CD4-positive, CD25-positive, alpha-beta regulatory T cell (primary cell): Measurements from ENCODE around the gene ADGRE2. TPM values are rescaled to one million over a fixed set of nuclear protein-coding genes. Genes with fewer than 3 reads are reported as not detected.

ENCODE experiments used
- ATAC-seq, 2 donors: fragments of 150-1000 bp; cut with Tn5 transposase; one replicate each; pipeline ENCODE4 v1.10.0; 2021; ENCODE audit warnings: low read depth in 2 of 2, moderate number of reproducible peaks in 2 of 2, moderate library complexity in 1 of 2
- DNase-seq, 3 donors: peaks; one replicate each; pipeline versions ENCODE4 v3.0.0 to v3.0.0-alpha.2; 2012 to 2022; ENCODE audit warnings: mixed read lengths in 1 of 3
- H3K27ac ChIP-seq: one replicate; pipeline ENCODE4 v1.7.0; 2013; ENCODE audit warnings: mild to moderate bottlenecking, low read length; ENCODE audit not compliant: insufficient read depth, poor library complexity, severe bottlenecking
- H3K27me3 ChIP-seq: one replicate; pipeline ENCODE4 v1.7.0; 2013; ENCODE audit warnings: low read length; ENCODE audit not compliant: control insufficient read depth, insufficient read depth
- H3K36me3 ChIP-seq: one replicate; pipeline ENCODE4 v1.7.0; 2013; ENCODE audit warnings: mild to moderate bottlenecking, low read length, moderate library complexity; ENCODE audit not compliant: control insufficient read depth, insufficient read depth
- H3K4me1 ChIP-seq: 2 replicates; pipeline ENCODE4 v1.7.0; 2013; ENCODE audit warnings: mild to moderate bottlenecking, low read length; ENCODE audit not compliant: insufficient read depth, control insufficient read depth, poor library complexity, severe bottlenecking
- H3K4me3 ChIP-seq: one replicate; pipeline ENCODE4 v1.7.0; 2013; ENCODE audit warnings: low read depth, mild to moderate bottlenecking, low read length, moderate library complexity
- H3K9me3 ChIP-seq, 2 experiments: 1 replicate in 1 of 2; 2 replicates in 1 of 2; pipeline ENCODE4 v1.7.0; 2013; ENCODE audit warnings: low read length in 2 of 2, mild to moderate bottlenecking in 1 of 2, moderate library complexity in 1 of 2; ENCODE audit not compliant: control insufficient read depth in 2 of 2
- H3K27ac Mint-ChIP-seq, 3 donors: one replicate each; pipeline ENCODE4 v1.8.0; 2020 to 2022; ENCODE audit warnings: mild to moderate bottlenecking in 3 of 3, mixed read lengths in 3 of 3, moderate library complexity in 2 of 3
- H3K27me3 Mint-ChIP-seq: one replicate; pipeline ENCODE4 v1.8.0; 2022; ENCODE audit warnings: mild to moderate bottlenecking, mixed read lengths
- H3K36me3 Mint-ChIP-seq: one replicate; pipeline ENCODE4 v1.8.0; 2020; ENCODE audit warnings: mixed read lengths
- H3K4me1 Mint-ChIP-seq, 4 donors: one replicate each; pipeline ENCODE4 v1.8.0; 2020 to 2022; ENCODE audit warnings: mixed read lengths in 4 of 4, mild to moderate bottlenecking in 1 of 4
- H3K4me3 Mint-ChIP-seq, 4 donors: one replicate each; pipeline ENCODE4 v1.8.0; 2020 to 2022; ENCODE audit warnings: mild to moderate bottlenecking in 4 of 4, mixed read lengths in 4 of 4, moderate library complexity in 3 of 4
- H3K9me3 Mint-ChIP-seq, 7 donors: one replicate each; pipeline ENCODE4 v1.8.0; 2020 to 2022; ENCODE audit warnings: mixed read lengths in 7 of 7, mild to moderate bottlenecking in 3 of 7, moderate library complexity in 2 of 7
- polyA plus RNA-seq, 4 donors: library from polyadenylated mRNA; unstranded; fragments of 300-500 nt; fragmentation: Illumina TruSeq; gene quantifications; one replicate each; pipeline ENCODE4 v1.2.3, GENCODE V29; 2021
- total RNA-seq: library from RNA; stranded (reverse); gene quantifications from one replicate; pipeline ENCODE4 v1.2.3, GENCODE V29; 2022

The ADGRE2 gene
- total and polyA plus RNA-seq, 5 donors from 2014 or later, result 0.18 to 2.1 TPM; not detected in 3

GRCh38 chr19:14758816-14759215 is 19.5 kb downstream of the ADGRE2 start:
- H3K4me1 Mint-ChIP-seq, result no peaks in the 10 kb centered on the region
- no peaks in the 10 kb centered on the region for H3K36me3 Mint-ChIP-seq
- no peak overlapping the region for H3K27ac Mint-ChIP-seq
- Histone ChIP-seq H3K27ac (no peak overlapping the region), H3K27me3 (no peaks in the 10 kb centered on the region), H3K4me3 (no peak overlapping the region), H3K36me3 (no peaks in the 10 kb centered on the region), H3K4me1 (no peaks in the 10 kb centered on the region), H3K9me3 (no peaks in the 10 kb centered on the region)
- ATAC-seq, result no peak
- H3K27me3 Mint-ChIP-seq, result no peaks in the 10 kb centered on the region
- DNase-seq, result no peak
- H3K9me3 Mint-ChIP-seq, result peaks cover 0 to 2% (median 0%) of the 10 kb centered on the region in 7 donors
- no peak overlapping the region for H3K4me3 Mint-ChIP-seq

GRCh38 chr19:14748601-14749000 is 29.8 kb downstream of the ADGRE2 start:
- no peak for DNase-seq
- H3K9me3 ChIP-seq, result no peaks in the 10 kb centered on the region
- no peaks in the 10 kb centered on the region for H3K27me3 Mint-ChIP-seq
- H3K27me3 ChIP-seq, result no peaks in the 10 kb centered on the region
- no peaks in the 10 kb centered on the region for H3K4me1 ChIP-seq
- no peak overlapping the region for H3K27ac ChIP-seq
- H3K4me3 Mint-ChIP-seq, result no peak overlapping the region
- H3K4me3 ChIP-seq, result no peak overlapping the region
- H3K9me3 Mint-ChIP-seq, result no peaks in the 10 kb centered on the region
- H3K4me1 Mint-ChIP-seq, result no peaks in the 10 kb centered on the region
- no peaks in the 10 kb centered on the region for H3K36me3 ChIP-seq
- no peak overlapping the region for H3K27ac Mint-ChIP-seq
- no peaks in the 10 kb centered on the region for H3K36me3 Mint-ChIP-seq
- no peak for ATAC-seq

- ATAC-seq, result no peak
- no peaks in the 10 kb centered on the region for H3K36me3 ChIP-seq
- no peaks in the 10 kb centered on the region for H3K4me1 ChIP-seq
- H3K4me3 ChIP-seq, result no peak overlapping the region
- H3K36me3 Mint-ChIP-seq, result no peaks in the 10 kb centered on the region
- no peak overlapping the region for H3K4me3 Mint-ChIP-seq
- no peak overlapping the region for H3K27ac ChIP-seq
- no peak for DNase-seq
- H3K9me3 ChIP-seq, result no peaks in the 10 kb centered on the region
- H3K9me3 Mint-ChIP-seq, result no peaks in the 10 kb centered on the region
- no peak overlapping the region for H3K27ac Mint-ChIP-seq
- H3K27me3 ChIP-seq, result no peaks in the 10 kb centered on the region
- no peaks in the 10 kb centered on the region for H3K4me1 Mint-ChIP-seq
- H3K27me3 Mint-ChIP-seq, result no peaks in the 10 kb centered on the region
Observed at GRCh38 chr19:14746886-14747285, 31.5 kb downstream of the ADGRE2 start.

- Mint-ChIP-seq H3K4me3 (no peak overlapping the region), H3K4me1 (no peaks in the 10 kb centered on the region), H3K27me3 (peaks cover 7% of the 10 kb centered on the region), H3K27ac (no peak overlapping the region), H3K36me3 (no peaks in the 10 kb centered on the region), H3K9me3 (peaks cover 0 to 6% (median 1%) of the 10 kb centered on the region in 7 donors)
- H3K36me3 ChIP-seq, result no peaks in the 10 kb centered on the region
- no peaks in the 10 kb centered on the region for H3K27me3 ChIP-seq
- DNase-seq (no peak), ATAC-seq (no peak)
- no peak overlapping the region for H3K4me3 ChIP-seq
- no peaks in the 10 kb centered on the region for H3K4me1 ChIP-seq
- no peaks in the 10 kb centered on the region for H3K9me3 ChIP-seq
- H3K27ac ChIP-seq, result no peak overlapping the region
Observed at GRCh38 chr19:14735915-14736314, 42.4 kb downstream of the ADGRE2 start.

- Histone ChIP-seq H3K27me3 (no peaks in the 10 kb centered on the region), H3K27ac (no peak overlapping the region), H3K36me3 (no peaks in the 10 kb centered on the region), H3K4me1 (no peaks in the 10 kb centered on the region), H3K9me3 (peaks cover 9% of the 10 kb centered on the region in 2 experiments), H3K4me3 (no peak overlapping the region)
- Mint-ChIP-seq H3K27ac (no peak overlapping the region), H3K36me3 (no peaks in the 10 kb centered on the region), H3K27me3 (peaks cover 10% of the 10 kb centered on the region), H3K4me1 (no peaks in the 10 kb centered on the region), H3K4me3 (no peak overlapping the region), H3K9me3 (peaks cover 0 to 25% (median 4%) of the 10 kb centered on the region in 7 donors)
- DNase-seq (no peak), ATAC-seq (no peak)
Observed at GRCh38 chr19:14733574-14733973, 44.8 kb downstream of the ADGRE2 start.

- DNase-seq (no peak), ATAC-seq (no peak)
- no peaks in the 10 kb centered on the region for H3K27me3 ChIP-seq
- Mint-ChIP-seq H3K4me3 (no peak overlapping the region), H3K9me3 (peaks cover 0 to 32% (median 8%) of the 10 kb centered on the region in 7 donors), H3K4me1 (no peaks in the 10 kb centered on the region), H3K27ac (no peak overlapping the region), H3K36me3 (no peaks in the 10 kb centered on the region), H3K27me3 (peaks cover 4% of the 10 kb centered on the region)
- no peaks in the 10 kb centered on the region for H3K4me1 ChIP-seq
- H3K9me3 ChIP-seq, result peaks cover 16 to 18% of the 10 kb centered on the region in 2 experiments
- no peak overlapping the region for H3K4me3 ChIP-seq
- no peak overlapping the region for H3K27ac ChIP-seq
- H3K36me3 ChIP-seq, result no peaks in the 10 kb centered on the region
Observed at GRCh38 chr19:14732510-14732909, 45.9 kb downstream of the ADGRE2 start.

GRCh38 chr19:14731200-14731599 is 47.2 kb downstream of the ADGRE2 start:
- Mint-ChIP-seq H3K27me3 (peaks cover 4% of the 10 kb centered on the region), H3K4me3 (no peak overlapping the region), H3K4me1 (no peaks in the 10 kb centered on the region), H3K9me3 (peaks cover 0 to 42% (median 14%) of the 10 kb centered on the region in 7 donors), H3K36me3 (peaks cover 5% of the 10 kb centered on the region), H3K27ac (no peak overlapping the region)
- H3K4me3 ChIP-seq, result no peak overlapping the region
- H3K27ac ChIP-seq, result no peak overlapping the region
- no peaks in the 10 kb centered on the region for H3K4me1 ChIP-seq
- no peaks in the 10 kb centered on the region for H3K27me3 ChIP-seq
- no peak for DNase-seq
- ATAC-seq, result no peak
- H3K9me3 ChIP-seq, result peaks cover 19 to 30% of the 10 kb centered on the region in 2 experiments
- no peaks in the 10 kb centered on the region for H3K36me3 ChIP-seq

GRCh38 chr19:14728595-14728994 is 49.8 kb downstream of the ADGRE2 start:
- H3K4me3 Mint-ChIP-seq, result no peak overlapping the region
- H3K9me3 ChIP-seq, result peaks cover 31 to 54% of the 10 kb centered on the region in 2 experiments
- H3K4me1 Mint-ChIP-seq, result no peaks in the 10 kb centered on the region
- no peaks in the 10 kb centered on the region for H3K36me3 ChIP-seq
- ATAC-seq, result no peak
- no peaks in the 10 kb centered on the region for H3K27me3 ChIP-seq
- no peak overlapping the region for H3K27ac Mint-ChIP-seq
- no peak overlapping the region for H3K27ac ChIP-seq
- H3K4me1 ChIP-seq, result no peaks in the 10 kb centered on the region
- peaks cover 8% of the 10 kb centered on the region for H3K36me3 Mint-ChIP-seq
- DNase-seq, result no peak
- no peak overlapping the region for H3K4me3 ChIP-seq
- H3K27me3 Mint-ChIP-seq, result peaks cover 4% of the 10 kb centered on the region
- H3K9me3 Mint-ChIP-seq, result peaks cover 0 to 62% (median 18%) of the 10 kb centered on the region in 7 donors
